ENCODE measurements around the gene CD2BP2. TPM values are rescaled to one million over a fixed set of nuclear protein-coding genes. Genes with fewer than 3 reads are reported as not detected.

Gene CD2BP2
- total and polyA plus RNA-seq, 9 of the 15 experiments (the other 6 are each of a cell fraction or from before 2014, with no cell fraction given) = 3.9 to 51.1 (median 32.8) TPM

GRCh38 chr16:30370456-30371247, 15.5 kb upstream of the CD2BP2 start, which contains the start of gene TBC1D10B (continued):
- TF ChIP-seq E2F8 (IDR thresholded peaks at IDR 0.05; ENCODE audit: low read depth, partially characterized antibody) (no peak), ZNF311 (CRISPR knock-in tag; IDR thresholded peaks at IDR 0.05) (no peak), STAT5A (IDR thresholded peaks at IDR 0.05; ENCODE audit: borderline replicate concordance, low read length) (no peak), LCOR (CRISPR knock-in tag; IDR thresholded peaks at IDR 0.05) (peak; percentile 95), NUFIP1 (IDR thresholded peaks at IDR 0.05; ENCODE audit: partially characterized antibody) (no peak), LEF1 (IDR thresholded peaks at IDR 0.05) (no peak), HDAC2 (IDR thresholded peaks at IDR 0.05) (0 out of 2 replicates have a peak, but pooled peaks have one; percentile 27)
